Measurements from ENCODE around the gene PHF21B. TPM values are rescaled to one million over a fixed set of nuclear protein-coding genes. Genes with fewer than 3 reads are reported as not detected.

The PHF21B gene
- total RNA-seq, 1 experiment from 2014 or later = 4.5 TPM

GRCh38 chr22:44850946-44851345 lies 158.9 kb downstream of the PHF21B start:
- H3K27me3 ChIP-seq (ENCODE audit: control insufficient read depth, insufficient read depth, low read length) = no peaks in the 10 kb centered on the region
- ATAC-seq = no peak
- ChIA-PET CTCF (no interaction called here), POLR2A (no interaction called here)
- no peaks in the 10 kb centered on the region for H3K4me1 ChIP-seq (ENCODE audit: control insufficient read depth, insufficient read depth, low read length)
- no peak for TF ChIP-seq SIN3A (IDR thresholded peaks at IDR 0.05; ENCODE audit: borderline replicate concordance, insufficient read depth, low read depth, low read length)
- TF ChIP-seq, protein P1, sequence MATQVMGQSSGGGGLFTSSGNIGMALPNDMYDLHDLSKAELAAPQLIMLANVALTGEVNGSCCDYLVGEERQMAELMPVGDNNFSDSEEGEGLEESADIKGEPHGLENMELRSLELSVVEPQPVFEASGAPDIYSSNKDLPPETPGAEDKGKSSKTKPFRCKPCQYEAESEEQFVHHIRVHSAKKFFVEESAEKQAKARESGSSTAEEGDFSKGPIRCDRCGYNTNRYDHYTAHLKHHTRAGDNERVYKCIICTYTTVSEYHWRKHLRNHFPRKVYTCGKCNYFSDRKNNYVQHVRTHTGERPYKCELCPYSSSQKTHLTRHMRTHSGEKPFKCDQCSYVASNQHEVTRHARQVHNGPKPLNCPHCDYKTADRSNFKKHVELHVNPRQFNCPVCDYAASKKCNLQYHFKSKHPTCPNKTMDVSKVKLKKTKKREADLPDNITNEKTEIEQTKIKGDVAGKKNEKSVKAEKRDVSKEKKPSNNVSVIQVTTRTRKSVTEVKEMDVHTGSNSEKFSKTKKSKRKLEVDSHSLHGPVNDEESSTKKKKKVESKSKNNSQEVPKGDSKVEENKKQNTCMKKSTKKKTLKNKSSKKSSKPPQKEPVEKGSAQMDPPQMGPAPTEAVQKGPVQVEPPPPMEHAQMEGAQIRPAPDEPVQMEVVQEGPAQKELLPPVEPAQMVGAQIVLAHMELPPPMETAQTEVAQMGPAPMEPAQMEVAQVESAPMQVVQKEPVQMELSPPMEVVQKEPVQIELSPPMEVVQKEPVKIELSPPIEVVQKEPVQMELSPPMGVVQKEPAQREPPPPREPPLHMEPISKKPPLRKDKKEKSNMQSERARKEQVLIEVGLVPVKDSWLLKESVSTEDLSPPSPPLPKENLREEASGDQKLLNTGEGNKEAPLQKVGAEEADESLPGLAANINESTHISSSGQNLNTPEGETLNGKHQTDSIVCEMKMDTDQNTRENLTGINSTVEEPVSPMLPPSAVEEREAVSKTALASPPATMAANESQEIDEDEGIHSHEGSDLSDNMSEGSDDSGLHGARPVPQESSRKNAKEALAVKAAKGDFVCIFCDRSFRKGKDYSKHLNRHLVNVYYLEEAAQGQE (IDR thresholded peaks at IDR 0.05; ENCODE audit: insufficient read depth in 1 of 2, low read depth in 2 of 2, low read length in 1 of 2) = no peak
- TF ChIP-seq CTCF (IDR thresholded peaks at IDR 0.05) = no peak
- TF ChIP-seq TCF7L2 (IDR thresholded peaks at IDR 0.05; ENCODE audit: low read depth, low read length) = no peak
- no peak for TF ChIP-seq POLR2AphosphoS5 (IDR thresholded peaks at IDR 0.05; ENCODE audit: low read depth, low read length)
- H3K36me3 ChIP-seq (ENCODE audit: control insufficient read depth, insufficient read depth, low read length) = no peaks in the 10 kb centered on the region
- no peak for DNase-seq (ENCODE audit: low read depth, low spot score)
- in situ Hi-C loops (cut with HindIII; ENCODE audit: low pct_unique_long_range_greater_than_20kb, low sequenced_read_pairs) (no loop called here), intact Hi-C loops (cut with micrococcal nuclease; ENCODE audit: unreplicated experiment) (no loop called here)
- no TSS peak for BruUV-seq (replicated peaks)
- H3K27ac ChIP-seq (ENCODE audit: low read length) = no peak overlapping the region
- H3K9me3 ChIP-seq (ENCODE audit: control insufficient read depth, insufficient read depth, low read depth, low read length) = no peaks in the 10 kb centered on the region
- H3K4me3 ChIP-seq (ENCODE audit: low read depth in 2 of 2, low read length in 2 of 2) = no peak overlapping the region

- DNase-seq (ENCODE audit: low read depth, low spot score) = no peak
- BruUV-seq (replicated peaks) = no TSS peak
- in situ Hi-C loops (cut with HindIII; ENCODE audit: low pct_unique_long_range_greater_than_20kb, low sequenced_read_pairs) = no loop called here
- Histone ChIP-seq H3K27me3 (ENCODE audit: control insufficient read depth, insufficient read depth, low read length) (no peaks in the 10 kb centered on the region), H3K9me3 (ENCODE audit: control insufficient read depth, insufficient read depth, low read depth, low read length) (no peaks in the 10 kb centered on the region), H3K27ac (ENCODE audit: low read length) (no peak overlapping the region), H3K4me3 (ENCODE audit: low read depth in 2 of 2, low read length in 2 of 2) (no peak overlapping the region), H3K36me3 (ENCODE audit: control insufficient read depth, insufficient read depth, low read length) (no peaks in the 10 kb centered on the region), H3K4me1 (ENCODE audit: control insufficient read depth, insufficient read depth, low read length) (no peaks in the 10 kb centered on the region)
- TF ChIP-seq CTCF (IDR thresholded peaks at IDR 0.05) (no peak), POLR2AphosphoS5 (IDR thresholded peaks at IDR 0.05; ENCODE audit: low read depth, low read length) (no peak), TCF7L2 (IDR thresholded peaks at IDR 0.05; ENCODE audit: low read depth, low read length) (no peak), SIN3A (IDR thresholded peaks at IDR 0.05; ENCODE audit: borderline replicate concordance, insufficient read depth, low read depth, low read length) (no peak)
- TF ChIP-seq, protein P1 (IDR thresholded peaks at IDR 0.05; ENCODE audit: insufficient read depth in 1 of 2, low read depth in 2 of 2, low read length in 1 of 2) = no peak
- no peak for ATAC-seq
- ChIA-PET POLR2A (interaction anchor here (0.6 kb wide), 1 partner anchor 130 kb away, joined by 4 read pairs; no protein-coding TSS in a partner anchor), CTCF (no interaction called here)
- intact Hi-C loops (cut with micrococcal nuclease; ENCODE audit: unreplicated experiment) = no loop called here
Measured at GRCh38 chr22:44848791-44849420, 160.9 kb downstream of the PHF21B start.
